Left lung (tissue), 10 donors: Measurements from ENCODE around the gene ALLC. TPM values are rescaled to one million over a fixed set of nuclear protein-coding genes. Genes with fewer than 3 reads are reported as not detected.

Experiments
- ATAC-seq: fragments of 200-7000 bp; cut with Tn5 transposase; one replicate; pipeline ENCODE4 v1.9.1; 2020; ENCODE audit warnings: moderate library complexity
- DNase-seq, 4 donors: peaks; one replicate each; pipeline ENCODE4 v3.0.0-alpha.2; 2013 to 2020
- H3K27ac ChIP-seq, 2 donors: fragments of 200-600 bp; sonication (generic) in 1 of 2; one replicate each; pipeline versions ENCODE4 v1.5.0 to v1.8.0; 2020 to 2021
- H3K27me3 ChIP-seq, 2 donors: fragments of 200-600 bp; sonication (generic) in 1 of 2; one replicate each; pipeline versions ENCODE4 v1.5.0 to v1.8.0; 2020 to 2021
- H3K36me3 ChIP-seq, 2 donors: fragments of 200-600 bp; sonication (generic) in 1 of 2; one replicate each; pipeline versions ENCODE4 v1.5.0 to v1.8.0; 2020 to 2021
- H3K4me1 ChIP-seq, 2 donors: fragments of 200-600 bp; one replicate each; pipeline ENCODE4 v1.8.0; 2021
- H3K4me3 ChIP-seq, 2 donors: fragments of 200-600 bp; sonication (generic) in 1 of 2; one replicate each; pipeline versions ENCODE4 v1.5.0 to v1.8.0; 2020 to 2021; ENCODE audit warnings: mild to moderate bottlenecking in 1 of 2
- H3K9me3 ChIP-seq, 2 donors: fragments of 200-600 bp; sonication (generic) in 1 of 2; one replicate each; pipeline versions ENCODE4 v1.5.0 to v1.8.0; 2020 to 2021
- CTCF ChIP-seq, 2 donors: fragments of 200-600 bp; sonication (generic) in 1 of 2; IDR thresholded peaks; one replicate each; pipeline versions ENCODE4 v1.5.0 to v1.8.0; 2021; ENCODE audit warnings: antibody characterized with exemption in 2 of 2
- intact Hi-C, 2 donors: fragments of 100-400 bp; cut with DNase I; formaldehyde crosslinking; loops; one replicate each; pipeline versions ENCODE4 v1.11.2 to v1.14.2; 2022
- polyA plus RNA-seq, 6 donors: library from polyadenylated mRNA; unstranded; fragments of 120-200 nt; gene quantifications; one replicate each; pipeline ENCODE4 v1.2.1, GENCODE V29; 2013; ENCODE audit not compliant: insufficient read length in 6 of 6
- total RNA-seq, 2 donors: library from RNA; stranded (reverse); fragmentation: NEBNext Ultra II Directional; extraction: Animal tissue kit (Norgen Biotek cat#: 25700); gene quantifications; one replicate each; pipeline ENCODE4 v1.2.1, GENCODE V29; 2021
- donor health status: DM: no; HTN: yes; CAD: no.
- donor health status: DM: no; HTN: no; CAD: no.

ALLC gene
- total and polyA plus RNA-seq, 8 donors = 0.13 TPM; not detected in 7

- ATAC-seq (no peak), DNase-seq (no peak)
- Histone ChIP-seq H3K27ac (no peak overlapping the region), H3K27me3 (peaks cover 0 to 6% of the 10 kb centered on the region in 2 donors), H3K36me3 (no peaks in the 10 kb centered on the region), H3K4me3 (no peak overlapping the region), H3K9me3 (no peaks in the 10 kb centered on the region), H3K4me1 (no peaks in the 10 kb centered on the region)
- intact Hi-C loops = no loop called here
- TF ChIP-seq CTCF (IDR thresholded peaks at IDR 0.05) = no peak
These were observed 17.7 kb downstream of the ALLC start for GRCh38 chr2:3675687-3676086.

DNA sequence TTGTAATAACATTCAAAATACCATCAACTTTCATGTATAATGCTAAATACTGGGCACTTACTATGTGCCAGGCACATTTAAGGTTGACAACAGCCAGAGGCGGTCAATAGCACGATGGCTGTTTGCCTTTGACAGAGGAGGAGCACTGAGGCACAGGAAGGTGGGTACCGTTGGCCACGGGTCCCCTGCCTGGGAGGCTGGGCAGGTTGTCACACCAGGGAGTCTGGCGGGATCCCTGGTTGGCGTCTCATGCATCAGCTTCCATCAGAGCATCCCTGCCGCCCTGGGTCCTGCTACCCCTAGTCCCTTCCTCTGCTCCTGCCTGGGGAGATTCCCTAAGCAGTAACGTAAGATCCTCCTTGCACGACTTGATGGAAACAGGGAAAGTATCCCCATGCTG, 19.4 kb downstream of the ALLC start:
- peaks cover 0 to 6% of the 10 kb centered on the region in 2 donors for H3K27me3 ChIP-seq
- H3K27ac ChIP-seq = no peak overlapping the region
- no peaks in the 10 kb centered on the region for H3K36me3 ChIP-seq
- H3K9me3 ChIP-seq = no peaks in the 10 kb centered on the region
- H3K4me1 ChIP-seq = no peaks in the 10 kb centered on the region
- H3K4me3 ChIP-seq = no peak overlapping the region
- ATAC-seq (no peak), DNase-seq (no peak)
- no peak for TF ChIP-seq CTCF (IDR thresholded peaks at IDR 0.05)
- intact Hi-C loops = no loop called here

- no peaks in the 10 kb centered on the region for H3K36me3 ChIP-seq
- DNase-seq (no peak), ATAC-seq (no peak)
- peaks cover 0 to 6% of the 10 kb centered on the region in 2 donors for H3K27me3 ChIP-seq
- H3K4me3 ChIP-seq = no peak overlapping the region
- no peaks in the 10 kb centered on the region for H3K4me1 ChIP-seq
- H3K9me3 ChIP-seq = no peaks in the 10 kb centered on the region
- TF ChIP-seq CTCF (IDR thresholded peaks at IDR 0.05) = no peak
- intact Hi-C loops = no loop called here
- H3K27ac ChIP-seq = no peak overlapping the region
These were observed 20.2 kb downstream of the ALLC start for GRCh38 chr2:3678212-3678611.

DNA sequence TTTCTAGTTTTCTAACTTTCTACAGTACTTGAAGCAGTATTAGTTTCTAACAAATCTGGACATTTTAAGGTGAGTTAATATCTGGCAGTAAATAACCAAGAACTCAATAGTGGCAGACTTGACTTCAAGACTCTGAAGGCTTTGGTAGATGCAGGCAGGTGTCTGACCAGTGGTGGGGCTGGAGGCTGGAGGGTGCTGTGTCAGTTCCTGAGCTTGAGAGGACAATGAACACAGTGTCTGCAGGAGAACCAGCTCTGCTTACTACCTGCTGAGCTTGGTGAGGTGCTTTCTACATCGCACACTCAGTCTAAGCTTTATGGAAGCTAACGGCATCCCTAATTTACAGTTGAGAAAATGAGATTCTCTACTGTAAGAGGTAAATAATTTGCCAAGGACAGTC, 21.2 kb downstream of the ALLC start:
- no peak for TF ChIP-seq CTCF (IDR thresholded peaks at IDR 0.05)
- Histone ChIP-seq H3K36me3 (no peaks in the 10 kb centered on the region), H3K27ac (no peak overlapping the region), H3K4me1 (no peaks in the 10 kb centered on the region), H3K4me3 (no peak overlapping the region), H3K27me3 (peaks cover 0 to 6% of the 10 kb centered on the region in 2 donors), H3K9me3 (no peaks in the 10 kb centered on the region)
- no peak for DNase-seq
- no peak for ATAC-seq
- intact Hi-C loops = no loop called here

DNA sequence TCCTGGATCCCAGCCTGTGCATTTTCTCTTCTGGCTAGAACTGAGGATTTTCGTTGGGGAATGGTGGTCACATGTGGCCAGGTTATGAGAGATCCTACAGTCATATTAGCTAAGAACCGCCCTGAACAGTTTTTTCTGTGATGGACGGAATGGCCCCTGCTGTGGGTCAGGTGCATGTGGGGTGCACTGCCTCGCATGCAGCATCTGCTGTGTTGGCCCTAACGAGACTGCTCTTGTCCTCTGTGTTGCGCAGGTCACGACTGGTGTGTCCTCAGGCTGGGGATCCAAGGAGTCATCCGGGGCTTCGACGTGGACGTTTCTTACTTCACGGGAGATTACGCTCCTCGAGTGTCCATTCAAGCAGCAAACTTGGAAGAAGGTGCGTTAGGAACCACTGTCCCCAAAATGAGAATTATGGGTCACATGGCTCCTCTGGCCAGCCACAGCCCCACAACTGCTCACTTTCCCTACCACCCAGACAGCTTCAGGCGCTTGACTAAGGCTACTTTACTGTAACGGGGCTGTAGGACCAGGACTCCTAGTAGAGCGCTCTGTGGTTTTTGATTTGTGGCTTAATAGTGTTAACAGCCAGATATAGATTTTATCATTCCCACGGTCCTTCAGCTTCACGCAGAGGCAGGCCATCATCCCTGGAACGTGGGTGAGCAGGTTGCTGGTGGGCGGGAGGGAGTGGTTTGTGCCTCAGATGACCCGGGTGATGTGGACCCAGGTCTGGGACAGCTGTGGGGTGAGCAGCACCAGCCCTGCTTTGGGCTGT, 21.8 kb downstream of the ALLC start:
- Histone ChIP-seq H3K4me1 (no peaks in the 10 kb centered on the region), H3K27me3 (peaks cover 0 to 6% of the 10 kb centered on the region in 2 donors), H3K36me3 (no peaks in the 10 kb centered on the region), H3K4me3 (no peak overlapping the region), H3K27ac (no peak overlapping the region), H3K9me3 (no peaks in the 10 kb centered on the region)
- intact Hi-C loops = no loop called here
- ATAC-seq (no peak), DNase-seq (no peak)
- TF ChIP-seq CTCF (IDR thresholded peaks at IDR 0.05) = no peak
